Stimulated activated CD4-positive, alpha-beta T cell treated with anti-CD3 and anti-CD28 coated beads, Interleukin-12 subunit alpha, Interleukin-12 subunit beta, amount 100 ng/mL, for 4 hours (primary cell): ENCODE data around the gene ANGPTL2.

Source experiments
- DNase-seq: peaks from one replicate; pipeline ENCODE4 v3.0.0-alpha.2; 2020

The ANGPTL2 gene

DNA sequence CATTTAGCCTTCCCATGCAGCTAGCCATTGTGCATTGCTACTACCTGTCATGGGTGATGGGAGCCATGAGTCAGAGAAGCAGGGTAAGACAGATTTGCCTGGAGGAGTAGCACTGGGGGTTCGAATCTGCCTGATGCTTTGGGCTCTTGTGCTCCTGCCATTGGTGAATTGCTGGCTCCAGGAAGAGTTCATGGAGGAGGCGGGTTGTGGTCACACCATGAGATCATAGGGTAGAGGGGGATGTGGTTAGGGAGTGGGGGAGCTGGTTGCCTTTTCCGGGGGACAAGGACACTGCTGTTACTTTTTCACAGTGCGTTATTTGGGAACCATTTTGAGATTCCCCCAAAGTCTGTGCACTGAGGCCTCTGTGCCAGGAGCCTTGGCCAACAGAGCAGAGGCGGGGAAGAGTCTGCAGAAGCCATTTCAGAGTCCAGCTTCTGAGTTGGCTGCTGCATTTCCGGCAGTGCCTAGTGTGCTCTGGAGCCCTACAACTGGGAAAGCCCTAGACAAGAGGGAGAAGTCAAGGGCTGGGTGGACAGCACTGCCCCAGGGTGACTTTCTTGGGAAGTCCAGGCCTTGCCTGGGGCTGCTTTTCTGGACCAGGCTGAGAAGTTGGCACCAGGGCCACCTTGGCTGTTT lies 6.2 kb downstream of the ANGPTL2 start:
- DNase-seq = no peak

- DNase-seq = no peak
Measured at GRCh38 chr9:127114606-127115005, 7.8 kb downstream of the ANGPTL2 start.

DNA sequence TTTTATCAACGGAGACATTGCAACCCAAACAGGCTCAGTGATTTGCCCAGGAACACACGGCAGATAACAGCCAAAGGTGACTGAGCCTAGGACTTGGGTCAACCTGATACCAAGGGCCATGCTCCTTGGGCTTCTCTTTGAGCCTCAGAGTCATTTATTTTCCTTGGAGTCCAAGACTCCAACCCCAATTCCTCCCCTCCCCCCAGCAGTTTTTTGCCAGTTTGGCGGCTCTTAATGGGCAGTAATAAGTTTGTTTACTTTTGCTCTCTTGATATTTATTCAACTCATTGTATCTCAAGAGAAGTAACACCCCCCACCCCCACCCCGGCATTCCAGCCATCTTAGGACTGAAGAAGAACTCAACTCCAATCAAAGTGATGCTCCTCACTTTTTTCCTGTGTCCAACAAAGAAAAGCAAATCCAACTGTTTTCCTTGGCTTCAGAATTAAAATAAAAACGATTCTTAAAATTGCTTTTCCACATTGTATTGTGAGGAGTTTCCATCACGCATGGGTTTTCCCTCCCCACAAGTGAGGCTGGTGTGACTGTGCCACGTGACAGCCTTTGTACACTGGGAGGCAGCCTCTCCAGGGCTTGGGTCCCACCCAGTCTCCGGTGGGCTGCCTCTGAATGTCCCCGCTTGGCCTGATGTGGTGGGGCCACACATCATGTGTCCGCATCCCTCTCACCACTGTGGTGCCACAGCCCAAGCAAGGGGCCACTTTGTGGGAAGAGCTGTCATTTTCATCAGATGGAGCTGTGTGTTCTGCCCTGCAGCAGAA lies 9.1 kb downstream of the ANGPTL2 start:
- DNase-seq = no peak

DNA sequence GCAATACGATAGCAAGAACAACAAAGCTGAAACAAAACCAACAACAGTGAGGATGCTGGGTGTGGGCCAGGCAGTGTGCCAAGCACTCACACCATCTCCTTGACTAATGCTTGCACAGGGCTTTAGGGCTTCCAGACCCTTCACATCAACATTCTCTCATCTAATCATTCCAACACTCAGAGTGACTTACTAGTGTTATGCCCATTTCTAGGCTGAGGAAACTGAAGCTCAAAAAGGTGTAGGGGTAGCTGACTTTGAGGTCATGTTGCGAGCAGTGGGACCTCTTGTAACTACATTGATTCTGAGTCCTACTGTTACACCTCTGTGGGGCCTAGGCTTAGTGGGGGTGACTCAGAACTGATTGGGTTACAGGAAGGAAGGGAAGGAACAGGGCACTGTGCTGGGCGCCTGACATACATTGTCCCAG lies 9.7 kb downstream of the ANGPTL2 start:
- DNase-seq = no peak

DNA sequence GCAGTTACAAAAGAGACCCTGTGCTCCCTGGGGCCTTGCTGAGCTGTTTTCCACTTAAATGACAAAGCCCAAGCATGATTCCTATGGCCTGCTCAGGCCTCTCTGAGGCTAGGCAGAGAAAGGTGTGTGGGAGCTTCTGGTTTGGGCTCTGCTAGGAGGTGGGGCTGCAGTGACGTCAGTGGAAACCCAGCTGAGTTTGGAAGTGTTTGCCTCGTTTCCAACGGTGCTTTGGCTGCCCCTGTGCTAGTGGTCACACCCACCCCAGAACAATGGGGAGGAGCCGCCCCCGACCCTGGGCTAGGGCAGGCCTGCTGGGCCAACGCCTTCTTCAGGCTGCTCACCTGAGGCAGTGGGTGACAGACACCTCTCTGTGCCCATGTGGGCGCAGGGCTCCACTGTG lies 10.4 kb downstream of the ANGPTL2 start:
- DNase-seq = no peak

DNA sequence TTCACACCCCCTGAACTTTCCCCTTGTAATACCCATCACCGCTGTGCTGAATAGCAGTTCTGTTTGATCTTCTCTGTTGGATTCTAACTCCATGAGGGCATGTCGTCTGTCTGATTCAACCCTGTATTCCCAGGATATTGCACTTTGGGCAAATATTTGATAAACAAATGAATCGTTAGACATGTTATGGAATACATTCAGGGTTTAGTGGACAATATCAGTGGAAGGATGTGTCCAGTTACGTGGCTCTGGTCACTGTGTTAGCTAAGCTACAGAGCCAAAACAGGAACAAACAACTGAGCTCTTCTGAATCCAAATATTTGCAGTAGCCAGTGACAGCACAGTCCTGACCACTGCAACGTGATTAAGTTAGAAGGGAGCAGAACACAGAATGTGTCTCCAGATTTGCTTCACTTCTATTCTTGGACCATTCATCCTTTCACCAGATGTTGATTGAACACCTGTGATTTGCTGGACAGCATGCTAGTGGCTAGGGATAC lies 13.2 kb downstream of the ANGPTL2 start:
- DNase-seq = no peak

DNA sequence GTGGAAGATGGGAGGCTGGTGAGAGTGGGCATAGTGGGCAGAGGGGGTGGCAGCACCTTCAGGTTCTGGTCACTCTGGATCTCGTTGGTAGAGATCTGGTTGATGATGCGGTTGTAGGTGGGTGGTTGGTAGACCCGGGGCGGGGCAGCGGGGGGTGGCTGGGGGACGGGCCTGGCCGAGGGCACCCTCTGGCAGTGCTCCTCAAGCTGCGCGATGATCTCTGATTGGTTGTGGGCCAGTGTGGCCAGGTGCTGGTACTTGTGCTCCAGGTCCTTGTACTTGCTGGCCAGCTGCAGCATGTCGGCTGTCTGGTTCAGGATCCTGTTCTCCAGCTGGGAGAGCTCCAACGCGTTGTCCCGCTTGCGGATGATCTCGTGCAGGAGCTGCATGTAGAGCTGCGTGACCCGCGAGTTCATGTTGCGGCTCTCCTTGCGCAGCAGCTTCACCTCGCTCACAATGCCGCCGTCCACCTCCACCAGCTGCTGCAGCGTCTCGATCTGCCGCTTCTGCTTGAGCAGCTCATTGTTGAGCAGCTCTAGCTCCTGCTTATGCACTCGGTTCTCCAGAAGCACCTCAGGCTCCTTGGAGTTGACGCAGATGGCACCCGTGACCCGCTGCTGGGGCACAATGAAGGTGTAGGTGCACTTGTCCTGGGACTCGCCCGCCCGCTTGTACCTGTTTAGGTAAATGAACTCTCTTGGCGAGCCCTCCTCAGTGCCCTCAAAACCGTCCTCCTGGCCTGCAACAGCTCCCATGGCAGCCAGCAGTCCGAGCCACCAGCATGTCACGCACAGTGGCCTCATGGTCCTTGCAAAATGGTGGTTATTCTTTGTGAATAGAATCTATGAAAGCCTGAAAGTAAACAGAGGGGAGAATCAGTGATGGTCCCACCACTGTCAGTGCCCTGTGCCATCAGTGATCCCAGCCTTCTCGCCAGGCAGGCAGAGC lies 14.2 kb downstream of the ANGPTL2 start:
- DNase-seq = no peak

- no peak for DNase-seq
Measured at GRCh38 chr9:127107171-127107928, 15.1 kb downstream of the ANGPTL2 start.

GRCh38 chr9:127106466-127106855 lies 16.0 kb downstream of the ANGPTL2 start:
- DNase-seq = no peak

- no peak for DNase-seq
Measured at GRCh38 chr9:127105805-127106465, 16.5 kb downstream of the ANGPTL2 start.

DNA sequence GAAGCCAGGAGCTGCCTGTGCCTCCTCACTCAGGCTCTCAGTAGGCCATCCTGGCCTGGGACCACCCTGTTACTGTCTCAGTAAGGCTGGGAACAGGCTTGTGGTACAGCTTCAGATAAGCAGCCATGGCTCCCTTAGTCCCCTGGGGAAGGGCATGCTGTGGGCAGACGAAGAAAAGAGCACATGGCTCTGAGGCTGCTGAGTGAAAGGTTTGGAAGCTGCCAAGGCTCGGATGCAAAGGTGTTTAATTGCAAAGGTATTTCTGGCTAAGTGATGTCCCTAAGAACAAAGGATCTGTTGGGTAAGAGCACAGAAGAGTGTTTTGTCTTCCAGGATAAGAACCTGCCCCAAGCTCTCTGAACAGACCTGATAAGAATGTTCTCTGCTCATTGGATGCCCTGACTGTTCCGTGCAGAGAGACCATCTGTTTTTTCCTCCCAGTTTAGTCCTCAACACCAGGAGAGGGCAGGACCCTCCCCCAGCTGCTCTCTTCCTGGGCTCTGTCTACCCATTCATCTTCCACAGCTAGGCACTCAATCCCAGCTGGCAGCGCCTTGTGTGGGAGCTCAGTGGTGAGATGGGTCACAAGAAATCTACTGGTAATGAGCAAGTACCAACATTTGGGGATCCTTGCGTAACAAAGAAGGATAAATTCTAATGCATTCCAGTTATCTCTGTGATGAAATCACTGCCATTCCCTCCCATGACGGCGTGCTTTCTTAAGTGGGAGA lies 17.7 kb downstream of the ANGPTL2 start:
- DNase-seq = no peak

DNA sequence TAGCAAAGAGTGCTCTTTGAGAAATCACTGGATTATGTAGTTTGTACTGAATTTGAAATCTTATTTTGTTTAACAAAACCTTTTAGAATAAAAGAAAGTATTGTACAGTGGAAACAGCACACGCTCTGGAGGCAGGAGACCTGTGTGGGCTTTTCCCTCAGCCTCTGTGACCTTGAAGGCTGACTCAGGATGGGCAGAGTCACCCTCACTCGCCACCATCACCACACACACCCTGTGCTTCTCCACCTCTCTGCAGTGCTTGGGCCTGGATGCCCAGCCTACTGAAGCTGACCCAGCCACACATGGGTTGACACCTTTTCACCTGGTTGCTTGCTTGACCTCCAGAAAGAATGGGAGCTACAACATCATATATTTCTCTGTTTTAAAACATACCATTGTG lies 19.6 kb downstream of the ANGPTL2 start:
- no peak for DNase-seq

GRCh38 chr9:127102176-127102575 lies 20.3 kb downstream of the ANGPTL2 start:
- no peak for DNase-seq

DNA sequence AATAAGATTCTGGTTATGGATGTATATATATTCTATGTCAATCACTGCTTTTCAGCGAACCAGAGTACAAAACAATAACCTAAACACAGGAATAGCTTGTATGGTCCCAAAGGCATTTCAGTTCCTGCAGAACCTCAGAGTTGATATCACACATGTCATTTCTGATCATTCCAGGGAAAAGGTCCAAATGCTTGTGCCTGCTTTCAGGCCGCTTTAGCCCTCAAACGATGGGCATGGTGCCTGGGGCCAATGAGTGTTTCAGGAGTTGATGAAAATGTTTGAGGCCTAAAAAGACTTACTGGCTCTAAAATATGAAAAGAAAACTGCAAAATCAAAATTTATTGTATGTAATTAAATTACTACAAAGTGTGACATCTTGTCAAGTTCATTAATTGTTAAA lies 22.8 kb downstream of the ANGPTL2 start:
- no peak for DNase-seq

DNA sequence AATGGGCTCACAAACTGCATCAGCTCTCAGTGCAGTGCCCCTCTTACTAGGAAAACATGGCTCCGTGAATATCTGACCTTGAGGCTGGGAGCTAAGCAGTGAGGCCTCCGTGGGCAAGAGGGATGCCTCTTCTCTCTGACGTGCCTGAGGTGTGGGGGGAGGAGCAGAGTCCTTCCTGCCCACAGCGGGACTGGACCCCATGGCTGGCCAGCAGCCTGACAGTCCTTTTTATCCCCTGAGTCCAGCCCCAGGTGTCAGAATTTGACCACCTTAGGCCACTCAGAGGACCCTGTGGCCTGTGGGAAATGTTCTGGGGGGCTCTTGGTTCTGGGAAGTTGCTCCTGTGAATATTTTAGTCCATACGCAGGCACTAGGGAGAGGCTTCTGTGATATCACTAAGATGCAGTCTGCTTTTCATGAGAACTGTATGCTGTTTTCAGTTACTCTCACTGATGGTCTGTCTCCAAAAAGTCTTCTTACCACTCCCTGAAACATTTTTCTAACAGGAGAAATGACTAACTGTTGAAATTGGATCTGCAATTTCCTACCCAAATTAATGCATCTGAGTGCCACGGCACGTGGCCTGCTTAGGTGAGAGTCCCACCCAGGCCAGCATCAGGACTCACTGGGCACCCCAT lies 23.4 kb downstream of the ANGPTL2 start:
- no peak for DNase-seq

GRCh38 chr9:127097683-127098082 lies 24.8 kb downstream of the ANGPTL2 start:
- DNase-seq = no peak

GRCh38 chr9:127096208-127096607 lies 26.2 kb downstream of the ANGPTL2 start:
- no peak for DNase-seq

DNA sequence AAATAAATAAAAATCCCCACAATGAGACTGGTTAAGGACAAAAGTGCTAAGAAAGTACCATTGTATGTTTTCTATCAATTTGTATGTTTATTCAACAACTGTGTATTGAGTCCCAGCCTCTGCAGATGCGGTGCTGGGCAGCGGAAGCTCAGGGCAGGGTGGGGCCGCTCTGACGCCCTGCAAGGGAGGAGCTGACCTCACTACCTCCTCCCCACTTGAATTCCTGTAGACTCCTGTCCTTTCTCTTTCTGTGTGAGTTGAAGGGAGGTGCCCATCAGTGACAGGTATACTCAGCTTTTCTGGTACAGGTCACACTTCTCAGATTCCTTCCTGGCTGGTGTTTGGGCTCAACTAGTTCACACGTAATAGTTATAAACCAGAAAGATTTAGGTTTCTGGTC lies 27.0 kb downstream of the ANGPTL2 start:
- no peak for DNase-seq

- no peak for DNase-seq
Measured at GRCh38 chr9:127093319-127094020, 29.0 kb downstream of the ANGPTL2 start.

DNA sequence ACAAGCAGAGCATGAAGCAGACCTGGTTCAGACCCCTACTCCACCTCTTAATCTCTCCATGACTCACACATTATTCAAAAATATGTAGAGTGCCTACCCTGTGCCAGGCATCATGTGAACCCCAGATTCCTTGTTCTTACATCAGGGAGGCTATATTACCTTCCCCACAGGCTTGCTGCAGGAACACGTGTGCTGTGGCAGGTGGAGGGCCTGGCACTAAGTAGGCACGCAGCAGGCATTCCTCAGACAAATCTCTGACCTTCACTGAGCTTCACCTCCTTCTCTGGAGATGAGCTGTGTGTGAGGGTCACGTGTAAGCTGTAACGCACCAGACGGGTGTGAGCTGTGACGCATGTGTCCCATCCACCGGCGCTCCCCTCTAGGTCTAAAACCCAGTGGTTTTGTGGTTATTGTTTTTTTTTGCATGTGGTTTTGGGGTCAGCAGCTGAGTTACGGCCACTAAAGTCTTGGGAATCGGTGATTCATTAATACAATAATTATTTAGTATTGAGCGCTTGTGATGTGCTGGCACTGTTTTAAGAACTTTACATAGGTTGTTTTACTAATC lies 30.3 kb downstream of the ANGPTL2 start:
- no peak for DNase-seq
